GM23248 (cell line): ENCODE results near the gene OLA1.

Source experiments
- EZH2 ChIP-seq: fragments of 200-600 bp; sonication (generic); IDR thresholded peaks from 2 replicates; pipeline ENCODE4 v1.6.1; 2018; ENCODE audit warnings: antibody characterized with exemption, mild to moderate bottlenecking; ENCODE audit not compliant: insufficient read depth, poor library complexity, severe bottlenecking
- EZH2phosphoT487 ChIP-seq: fragments of 200-600 bp; sonication (generic); IDR thresholded peaks from 2 replicates; pipeline ENCODE4 v1.6.1; 2018; ENCODE audit warnings: antibody characterized with exemption, moderate library complexity, mild to moderate bottlenecking, low read depth; ENCODE audit not compliant: insufficient read depth

GRCh38 chr2:174193737-174194136 lies 54.6 kb downstream of the OLA1 start:
- TF ChIP-seq EZH2 (no peak), EZH2phosphoT487 (no peak)
